HG02840 (cell line): Measurements from ENCODE around the gene MTCH1.

Source experiments
- ATAC-seq: cut with Tn5 transposase; IDR thresholded peaks from one replicate; pipeline ENCODE4 v1.9.1; 2021; ENCODE audit warnings: mild to moderate bottlenecking, moderate library complexity, moderate number of reproducible peaks; ENCODE audit not compliant: unreplicated experiment, low FRiP score

The MTCH1 gene

DNA sequence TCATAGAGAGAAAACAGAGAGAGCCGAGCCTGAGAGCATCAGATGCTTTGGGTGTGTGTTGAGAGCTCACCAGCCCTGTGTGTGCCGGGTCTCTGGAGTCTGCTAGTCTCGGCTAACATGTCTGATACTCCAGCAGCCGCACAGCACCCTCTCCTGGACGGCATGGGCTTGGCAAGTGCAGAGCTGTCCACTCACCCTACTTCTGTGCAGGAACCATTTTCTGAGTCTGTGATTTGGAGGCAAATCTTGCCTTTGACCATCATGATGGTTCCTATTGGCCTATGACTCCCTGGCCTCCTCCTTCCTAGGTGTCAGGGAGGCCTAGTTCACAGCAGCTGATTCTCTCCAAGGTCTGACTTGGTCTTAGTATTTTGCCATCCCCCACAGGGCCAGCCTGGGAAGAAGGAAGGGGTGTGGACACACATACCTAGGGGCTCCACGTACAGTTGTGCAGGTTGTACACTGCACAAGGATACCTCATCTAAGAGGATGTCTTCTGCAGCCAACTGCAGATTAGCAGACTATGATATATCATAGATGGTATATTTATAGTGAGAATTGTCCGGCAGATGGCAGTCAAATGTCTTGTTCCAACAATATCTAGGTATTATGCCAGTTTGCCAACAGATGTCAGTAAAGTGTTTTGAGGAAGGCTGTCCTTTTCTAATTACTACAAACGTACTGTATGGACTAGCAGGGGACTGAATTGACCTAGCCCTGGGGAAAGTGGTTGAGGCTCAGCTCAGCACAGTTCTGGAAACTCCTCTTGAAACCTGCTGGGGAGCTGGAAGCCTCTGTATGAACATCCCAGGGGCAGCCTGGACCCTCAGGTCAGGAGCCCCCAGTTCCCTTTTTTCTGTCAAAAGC lies 32.4 kb upstream of the MTCH1 start:
- peak; percentile 75 for ATAC-seq

DNA sequence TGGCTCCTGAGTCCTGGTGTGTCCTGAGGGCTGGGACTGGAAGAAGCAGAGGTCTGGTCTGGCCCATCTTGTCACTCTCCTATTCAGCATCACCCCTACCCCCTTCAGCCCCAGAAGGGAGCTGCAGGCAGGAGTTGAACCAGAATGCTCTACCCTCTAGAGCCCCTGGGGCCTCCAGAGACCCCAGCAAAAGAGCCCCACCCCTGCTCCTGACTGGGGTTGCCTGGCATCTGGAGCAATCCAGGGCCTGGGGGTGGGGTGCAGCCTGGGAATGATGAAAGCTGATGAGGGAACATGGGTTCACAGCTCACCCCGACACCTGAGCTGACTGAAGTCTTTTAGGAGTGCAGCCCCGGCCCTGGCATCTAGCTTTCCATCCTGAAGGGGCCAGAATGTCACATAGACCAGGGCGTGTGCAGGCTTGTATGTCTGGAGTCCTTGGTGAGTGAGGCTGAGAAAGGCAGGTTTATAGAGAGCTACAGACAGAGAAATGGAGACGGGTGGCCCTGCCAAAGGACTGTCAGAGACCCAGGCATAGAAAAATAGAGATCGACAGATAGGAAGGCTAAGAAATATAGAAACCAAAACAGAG lies 31.7 kb upstream of the MTCH1 start:
- no peak for ATAC-seq

DNA sequence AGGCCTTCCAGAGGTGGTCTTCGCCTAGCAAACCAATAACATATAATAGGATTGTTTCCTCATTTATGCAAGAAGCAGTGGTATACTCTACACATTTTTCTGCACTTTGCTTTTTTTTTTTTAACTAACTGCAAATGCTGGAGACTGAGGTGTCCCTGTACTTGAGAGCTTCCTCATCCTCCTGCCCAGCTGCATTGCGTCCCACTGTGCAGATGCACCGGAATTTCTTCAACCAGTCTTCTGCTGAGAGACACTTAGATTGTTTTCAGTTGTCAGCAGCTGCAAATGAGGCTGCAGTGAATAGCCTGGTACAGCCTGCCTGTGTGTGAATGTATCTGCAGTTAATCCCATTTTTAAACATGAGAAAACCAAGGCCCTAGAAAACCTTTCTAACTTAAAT lies 31.0 kb upstream of the MTCH1 start:
- ATAC-seq = no peak

DNA sequence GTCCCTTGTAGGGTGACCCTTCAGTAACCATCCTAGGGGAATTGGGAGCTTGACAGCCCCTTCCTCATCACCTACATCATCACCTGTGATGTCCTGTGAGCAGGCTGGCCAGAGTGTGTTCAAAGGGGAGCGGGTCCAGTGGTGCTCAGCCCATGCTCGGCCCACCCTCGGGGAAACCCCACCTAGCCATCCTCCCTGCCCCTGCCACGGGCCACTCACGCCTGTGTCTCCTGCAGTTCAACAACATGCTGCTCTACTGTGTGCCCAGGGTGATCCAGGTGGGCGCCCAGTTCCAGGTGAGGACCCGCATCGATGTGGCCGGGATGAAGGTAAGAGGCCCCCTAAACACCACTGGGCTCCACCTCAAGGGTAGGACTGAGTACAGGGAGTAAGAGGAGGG lies 29.5 kb upstream of the MTCH1 start:
- no peak for ATAC-seq

DNA sequence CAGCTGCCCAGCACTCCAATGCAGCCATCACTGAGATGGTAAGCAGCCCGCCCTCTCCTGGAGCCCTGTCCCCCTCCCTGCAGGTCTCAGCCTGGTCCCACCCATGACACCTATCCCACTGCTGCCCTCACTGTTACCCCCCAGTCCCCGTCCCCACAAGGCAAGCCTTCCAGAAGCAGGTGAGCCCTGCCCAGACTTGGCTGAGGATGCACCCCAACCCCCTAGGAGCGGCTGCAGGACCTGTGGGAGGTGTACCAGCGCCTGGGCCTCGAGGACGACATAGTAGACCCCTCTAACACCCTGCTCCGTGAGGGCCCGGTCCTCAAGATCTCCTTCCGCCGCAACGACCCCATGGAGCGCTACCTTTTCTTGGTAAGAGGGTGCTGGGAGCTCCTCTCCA lies 28.7 kb upstream of the MTCH1 start:
- ATAC-seq = no peak

DNA sequence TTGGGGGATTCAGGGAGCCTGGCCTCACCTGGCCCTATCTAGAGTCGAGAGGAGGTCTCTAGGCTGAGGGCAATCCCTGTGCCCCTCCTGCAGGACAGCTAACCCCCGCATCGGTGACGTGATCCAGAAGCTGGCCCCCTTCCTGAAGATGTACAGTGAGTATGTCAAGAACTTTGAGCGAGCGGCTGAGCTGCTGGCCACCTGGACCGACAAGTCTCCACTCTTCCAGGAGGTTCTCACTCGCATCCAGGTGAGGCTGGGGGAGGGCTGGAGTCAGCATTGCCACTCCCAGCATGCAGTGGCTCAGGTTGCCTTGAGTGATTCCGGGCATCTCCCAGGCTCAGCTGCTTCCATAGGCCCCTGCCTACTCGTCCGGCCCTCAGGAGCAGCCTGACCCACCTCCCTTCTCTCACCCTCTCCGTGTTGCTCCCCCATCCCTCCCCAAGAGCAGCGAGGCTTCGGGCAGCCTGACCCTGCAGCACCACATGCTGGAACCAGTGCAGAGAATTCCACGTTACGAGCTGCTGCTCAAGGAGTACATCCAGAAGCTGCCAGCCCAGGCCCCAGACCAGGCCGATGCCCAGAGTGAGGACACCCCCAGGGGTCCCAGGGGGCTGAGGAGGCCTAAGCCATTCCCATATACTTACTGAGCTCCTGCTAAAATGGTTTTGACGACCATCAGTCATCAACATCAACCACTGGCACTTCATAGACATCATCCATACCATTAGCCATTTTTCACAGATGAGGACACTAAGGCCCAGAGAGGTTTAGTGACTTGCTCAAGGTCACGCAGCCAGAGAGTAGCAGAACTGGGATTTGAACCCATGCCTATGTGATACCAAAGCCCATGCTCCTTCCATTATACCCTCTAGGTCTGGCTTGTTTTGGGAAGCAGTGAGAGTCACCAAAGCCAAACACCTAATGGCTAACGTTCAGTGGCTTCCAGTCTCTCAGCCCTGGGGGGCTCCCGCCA lies 27.8 kb upstream of the MTCH1 start:
- no peak for ATAC-seq

DNA sequence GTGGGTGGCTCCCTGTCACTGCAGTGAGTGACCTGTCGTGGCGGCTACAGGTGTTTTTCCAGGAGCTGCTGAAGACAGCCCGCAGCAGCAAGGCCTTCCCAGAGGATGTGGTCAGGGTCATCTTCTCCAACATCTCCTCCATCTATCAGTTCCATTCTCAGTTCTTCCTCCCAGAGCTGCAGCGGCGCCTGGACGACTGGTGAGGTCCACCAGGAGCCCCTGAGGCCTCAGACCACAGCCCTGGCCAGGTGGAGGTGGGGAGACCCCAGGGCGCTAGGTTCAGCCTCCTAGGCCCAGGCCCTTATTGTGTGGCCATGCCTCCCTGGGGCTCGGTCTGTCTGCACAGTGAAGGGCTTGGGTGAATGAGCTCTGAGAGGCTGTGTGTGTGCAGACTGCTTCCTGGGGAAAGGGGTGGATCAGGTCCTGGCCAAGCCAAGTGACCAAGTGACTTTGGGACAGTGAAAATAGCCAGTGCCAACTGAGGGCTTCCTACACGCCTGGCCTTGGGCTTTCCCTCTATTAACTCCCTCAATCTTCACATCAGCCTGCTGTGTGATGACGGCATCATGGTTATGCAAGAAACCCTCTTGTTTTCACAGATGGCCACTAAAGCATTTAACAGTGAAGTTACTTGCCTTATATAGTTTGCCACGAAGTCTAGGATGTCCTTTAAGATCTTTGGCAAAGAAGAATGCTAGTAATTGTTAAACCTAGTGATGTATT lies 25.8 kb upstream of the MTCH1 start:
- no peak for ATAC-seq

DNA sequence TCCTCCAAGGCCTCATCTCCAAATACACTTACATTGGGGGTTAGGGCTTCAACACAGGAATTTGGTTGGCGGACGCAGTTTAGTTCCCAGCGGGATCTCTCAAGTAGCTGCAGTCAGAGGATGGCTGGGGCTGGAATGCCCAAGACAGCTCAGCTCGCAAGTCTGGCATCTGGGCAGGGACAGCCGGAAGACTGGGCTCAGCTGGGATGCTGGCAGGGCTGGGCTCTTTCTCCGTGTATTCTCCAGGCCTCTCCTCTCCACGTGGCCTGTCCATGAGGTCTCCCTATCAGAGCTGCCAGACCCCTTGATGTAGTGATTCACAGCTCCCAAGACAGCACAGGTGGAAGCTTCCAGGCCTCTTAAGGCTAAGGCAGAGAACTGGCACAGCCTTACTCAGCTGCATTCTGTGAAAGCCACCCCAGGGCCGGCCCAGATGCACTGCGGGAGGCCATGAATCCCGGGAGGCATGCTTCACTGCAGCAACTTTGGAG lies 24.5 kb upstream of the MTCH1 start:
- no peak for ATAC-seq

DNA sequence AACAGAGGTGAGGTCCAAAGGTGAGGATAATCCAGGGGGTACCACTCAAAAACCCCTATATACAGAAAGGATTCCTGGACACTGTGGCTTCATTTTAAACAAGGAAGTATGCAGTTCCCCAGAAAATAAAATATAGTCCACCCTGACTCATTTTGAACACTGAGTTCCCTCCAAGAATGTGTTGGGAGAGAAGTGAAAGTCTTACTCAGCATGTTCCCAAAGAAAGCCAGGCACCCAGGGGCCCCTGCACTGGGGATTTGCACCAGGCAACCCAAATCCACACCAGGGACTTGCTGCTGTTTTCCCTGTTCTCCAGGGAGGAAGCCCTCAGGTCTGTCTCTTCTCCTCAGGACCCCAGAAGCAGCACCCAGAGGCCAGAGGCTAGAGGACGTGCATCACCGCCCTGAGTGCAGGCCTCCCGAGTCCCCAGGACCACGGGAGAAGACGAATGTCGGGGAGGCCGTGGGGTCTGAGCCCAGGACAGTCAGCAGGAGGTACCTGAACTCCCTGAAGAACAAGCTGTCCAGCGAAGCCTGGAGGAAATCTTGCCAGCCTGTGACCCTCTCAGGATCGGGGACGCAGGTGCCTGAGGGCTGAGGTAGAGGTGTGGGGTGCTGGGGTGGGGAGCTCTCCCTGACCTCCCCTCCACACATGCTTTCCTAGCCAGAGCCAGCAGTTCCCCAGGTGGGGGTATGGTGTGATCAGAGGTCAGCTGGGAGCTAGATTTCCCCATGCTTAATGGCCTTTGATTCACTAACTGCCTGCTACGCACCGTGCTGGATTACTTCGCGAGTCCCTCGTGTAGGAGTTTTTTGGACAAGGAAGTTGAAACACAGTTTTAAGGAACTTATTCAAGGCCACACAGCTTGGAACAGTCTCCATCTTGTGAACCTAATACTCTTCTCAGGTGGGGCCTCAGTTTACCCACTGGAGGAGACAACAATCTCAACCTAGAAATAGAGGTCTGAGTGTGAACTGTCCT lies 22.8 kb upstream of the MTCH1 start:
- no peak for ATAC-seq

DNA sequence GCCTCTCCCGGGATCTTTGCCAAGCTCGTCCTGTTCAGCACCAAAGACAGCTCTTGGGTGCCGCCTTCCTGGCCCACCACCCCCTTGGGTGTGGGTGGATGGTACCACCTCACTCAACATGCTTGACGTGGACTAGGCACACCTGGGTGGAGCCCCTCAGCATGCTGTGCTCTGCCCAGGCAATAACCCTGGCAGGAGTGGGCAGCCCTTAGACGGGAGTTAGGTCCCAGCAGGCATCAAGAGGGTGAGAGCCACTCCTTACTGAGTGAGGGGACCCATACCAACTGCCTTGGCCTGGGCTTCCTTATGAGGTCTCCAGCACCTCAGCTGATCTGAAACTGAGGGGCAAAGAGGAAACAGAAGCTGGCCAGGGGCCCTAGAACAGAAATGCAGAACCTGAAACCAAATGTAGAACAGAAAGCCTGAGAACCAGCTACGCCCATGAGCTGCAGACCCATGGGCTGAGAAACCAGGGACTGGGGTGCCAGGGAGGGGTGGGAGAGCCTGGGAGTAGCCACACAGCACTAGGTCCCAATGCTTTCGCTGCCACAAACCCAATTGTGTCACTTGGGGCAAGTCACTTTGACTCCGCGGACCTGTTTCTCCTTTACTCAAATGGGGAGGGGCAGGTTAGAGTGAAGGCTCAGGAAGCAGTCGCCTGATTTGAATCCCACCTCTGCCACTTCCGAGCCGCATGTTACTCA lies 21.5 kb upstream of the MTCH1 start:
- ATAC-seq = no peak

DNA sequence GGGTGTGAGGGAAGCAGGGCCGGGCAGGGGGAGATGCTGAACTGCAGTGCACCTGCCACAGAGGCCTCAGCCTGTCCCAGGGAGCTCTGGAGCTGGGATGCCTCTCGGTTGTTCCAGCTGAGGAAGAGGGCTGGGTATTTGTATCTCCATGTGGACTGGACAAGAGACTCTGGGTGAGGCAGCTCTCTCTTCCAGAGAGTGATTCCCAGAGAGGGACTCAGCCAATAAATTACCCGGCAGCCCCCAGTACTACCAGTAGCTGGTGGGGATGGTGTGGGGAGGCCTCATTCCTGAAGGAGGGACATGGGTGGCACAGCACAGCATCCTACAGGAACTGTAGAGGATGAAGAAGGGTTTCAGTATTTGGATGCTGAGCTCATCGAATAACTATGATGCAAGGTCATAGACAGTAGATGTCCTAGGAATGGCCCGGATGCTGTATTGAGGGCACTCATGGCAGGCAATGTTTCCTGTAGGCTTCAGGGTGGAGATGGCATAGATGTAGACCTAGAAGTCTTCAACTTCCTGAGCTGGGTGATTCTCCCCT lies 20.9 kb upstream of the MTCH1 start:
- ATAC-seq = no peak

DNA sequence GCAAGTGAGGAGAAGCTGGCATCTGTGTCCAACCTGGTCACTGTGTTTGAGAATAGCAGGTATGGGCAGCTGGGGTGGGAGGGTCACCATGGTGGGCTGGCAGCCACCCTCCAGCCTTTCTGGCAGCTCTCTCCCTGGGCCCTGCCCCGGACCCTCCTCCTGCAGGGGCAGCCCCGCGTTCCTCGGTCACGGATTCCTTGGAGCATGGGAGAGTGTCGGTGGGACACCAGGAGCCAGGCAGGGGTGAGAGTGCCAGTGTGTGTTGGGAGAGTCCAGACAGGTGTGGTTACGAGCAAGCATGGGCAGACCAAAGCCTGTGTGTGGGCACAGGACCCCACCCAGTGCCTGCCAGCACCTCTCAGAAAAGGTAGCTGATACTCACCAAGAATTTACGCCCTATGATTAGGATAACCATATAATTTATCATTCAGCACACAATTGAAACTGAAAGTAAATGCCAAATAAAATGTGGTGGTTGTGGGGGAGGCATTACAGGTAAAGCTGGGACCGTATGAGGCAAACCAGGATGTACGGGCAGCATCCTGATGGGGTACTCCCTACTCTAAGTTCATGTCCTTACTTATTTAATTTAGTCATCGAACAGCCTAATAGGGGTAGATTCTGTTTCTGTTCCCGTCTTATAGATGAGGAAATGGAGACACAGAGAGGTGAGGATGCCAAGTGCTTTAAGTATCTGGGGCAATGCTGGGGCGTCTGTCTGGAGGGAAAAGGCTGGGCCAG lies 20.0 kb upstream of the MTCH1 start:
- ATAC-seq = peak; percentile 8

DNA sequence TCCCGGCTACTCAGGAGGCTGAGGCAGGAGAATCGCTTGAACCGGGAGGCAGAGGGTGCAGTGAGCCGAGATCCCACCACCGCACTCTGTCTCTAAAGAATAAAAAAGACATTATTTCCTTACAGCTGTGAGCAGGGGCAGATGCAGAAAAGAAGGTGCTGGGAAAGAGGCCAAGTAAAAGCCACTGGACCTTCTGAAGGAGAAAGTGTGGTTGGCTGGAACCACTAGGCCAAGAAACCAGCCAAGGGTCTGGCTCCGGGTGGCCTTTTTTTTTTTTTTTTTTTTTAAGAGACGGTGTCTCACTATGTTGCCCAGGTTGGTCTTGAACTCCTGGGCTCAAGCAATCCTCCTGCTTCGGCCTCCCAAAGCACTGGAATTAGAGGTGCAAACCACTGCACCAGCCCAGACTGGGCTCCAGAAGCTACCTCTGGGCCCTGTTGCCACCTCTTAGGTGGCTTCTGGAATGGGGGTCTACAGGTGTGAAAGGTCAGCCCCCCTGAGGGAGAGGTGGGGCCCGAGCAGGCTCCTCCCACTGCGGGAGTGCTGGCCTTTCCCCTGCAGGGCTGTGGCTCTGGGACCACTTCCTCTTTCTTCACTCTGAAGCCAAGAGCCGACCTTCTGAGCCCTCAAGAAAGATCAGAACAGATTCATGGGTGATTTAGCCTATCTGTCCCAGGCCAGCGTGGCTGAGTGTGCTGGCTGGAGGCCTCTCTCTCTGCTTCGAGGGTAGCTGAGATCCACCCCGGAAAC lies 19.2 kb upstream of the MTCH1 start, which contains the start of gene FGD2:
Gene FGD2, plus strand, starts transcription at position 595 of the 750 bp plus-strand sequence. CDS start 163 bp downstream, outside the sequence.
- ATAC-seq = peak; percentile 54

DNA sequence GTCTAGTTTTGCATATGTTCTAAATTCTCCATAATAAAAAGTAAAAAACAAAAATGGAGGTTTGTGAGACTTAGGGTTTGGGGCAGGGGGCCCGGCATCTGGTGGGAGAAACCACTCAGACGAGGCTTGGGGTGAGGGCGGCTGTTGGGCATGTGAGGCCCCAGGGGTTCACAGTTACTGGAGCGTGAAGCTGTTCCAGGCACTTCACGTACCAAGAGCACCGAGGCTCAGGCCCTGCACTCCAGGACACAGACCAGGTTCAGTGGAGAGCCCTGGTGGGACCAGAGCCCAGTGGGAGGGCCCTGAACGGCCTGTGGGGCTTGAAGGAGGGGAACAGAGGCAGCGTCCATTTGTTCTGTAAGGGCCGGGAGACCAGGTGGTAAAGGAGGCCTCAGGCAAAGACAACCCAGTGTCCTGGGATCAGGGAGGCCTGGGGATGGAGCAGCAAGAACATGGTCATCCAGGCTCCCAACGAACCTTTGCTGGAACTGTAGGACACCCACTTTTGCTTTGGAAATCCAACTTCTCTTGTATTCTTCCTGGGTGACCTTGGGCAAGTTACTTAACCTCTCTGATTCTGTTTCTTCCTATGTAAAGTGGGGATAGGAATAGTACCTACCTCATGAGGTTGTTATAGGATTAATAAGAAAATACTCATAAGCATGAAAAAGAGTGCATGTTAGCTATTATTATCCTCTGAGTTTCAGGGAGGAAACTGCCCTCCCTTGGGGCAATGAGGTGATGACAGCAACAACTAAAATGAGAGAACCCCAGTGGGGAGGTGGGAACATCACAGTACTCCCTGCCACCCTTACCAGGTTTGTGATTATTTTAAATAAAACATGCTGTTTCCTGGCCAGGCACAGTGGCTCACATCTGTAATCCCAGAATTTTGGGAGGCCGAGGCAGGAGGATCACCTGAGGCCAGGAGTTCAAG lies 18.3 kb upstream of the MTCH1 start:
- ATAC-seq = no peak

DNA sequence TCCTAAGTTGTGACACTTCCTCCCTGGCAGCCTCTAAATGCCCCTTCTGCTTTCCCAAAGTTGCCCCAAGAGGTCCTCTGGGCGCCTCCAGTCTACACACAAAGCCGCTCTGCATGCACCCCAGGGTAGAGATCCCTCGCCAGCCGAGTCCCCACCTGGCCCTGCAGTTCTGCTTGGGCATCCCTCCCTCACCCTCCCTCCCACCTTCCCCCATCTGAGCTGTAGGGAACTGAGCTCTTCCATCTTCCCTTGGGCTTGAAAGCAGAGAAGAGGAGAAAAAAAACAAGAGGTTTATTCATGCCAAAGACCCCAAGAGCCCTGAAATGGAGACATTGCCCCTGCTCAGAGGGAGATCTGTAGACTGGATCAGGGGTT lies 13.7 kb upstream of the MTCH1 start:
- no peak for ATAC-seq
